ENCODE results near the gene INO80C. TPM values are rescaled to one million over a fixed set of nuclear protein-coding genes. Genes with fewer than 3 reads are reported as not detected.
"Not testable (repeated sequence)": the region's sequence is repeated elsewhere in the genome, so short reads cannot be mapped to it uniquely, and the experiment has no call there.

INO80C gene
- total RNA-seq, 4 donors from 2014 or later, result 9.5 to 20.6 (median 17.1) TPM

- Histone ChIP-seq H3K4me3 (no peak overlapping the region), H3K27ac (no peak overlapping the region), H3K27me3 (no peaks in the 10 kb centered on the region), H3K36me3 (no peaks in the 10 kb centered on the region), H3K9me3 (no peaks in the 10 kb centered on the region), H3K4me1 (peaks cover 0 to 31% (median 0%) of the 10 kb centered on the region in 4 donors)
- DNase-seq, result no peak
- TF ChIP-seq POLR2A (IDR thresholded peaks at IDR 0.05), result no peak
- TF ChIP-seq, protein P1, sequence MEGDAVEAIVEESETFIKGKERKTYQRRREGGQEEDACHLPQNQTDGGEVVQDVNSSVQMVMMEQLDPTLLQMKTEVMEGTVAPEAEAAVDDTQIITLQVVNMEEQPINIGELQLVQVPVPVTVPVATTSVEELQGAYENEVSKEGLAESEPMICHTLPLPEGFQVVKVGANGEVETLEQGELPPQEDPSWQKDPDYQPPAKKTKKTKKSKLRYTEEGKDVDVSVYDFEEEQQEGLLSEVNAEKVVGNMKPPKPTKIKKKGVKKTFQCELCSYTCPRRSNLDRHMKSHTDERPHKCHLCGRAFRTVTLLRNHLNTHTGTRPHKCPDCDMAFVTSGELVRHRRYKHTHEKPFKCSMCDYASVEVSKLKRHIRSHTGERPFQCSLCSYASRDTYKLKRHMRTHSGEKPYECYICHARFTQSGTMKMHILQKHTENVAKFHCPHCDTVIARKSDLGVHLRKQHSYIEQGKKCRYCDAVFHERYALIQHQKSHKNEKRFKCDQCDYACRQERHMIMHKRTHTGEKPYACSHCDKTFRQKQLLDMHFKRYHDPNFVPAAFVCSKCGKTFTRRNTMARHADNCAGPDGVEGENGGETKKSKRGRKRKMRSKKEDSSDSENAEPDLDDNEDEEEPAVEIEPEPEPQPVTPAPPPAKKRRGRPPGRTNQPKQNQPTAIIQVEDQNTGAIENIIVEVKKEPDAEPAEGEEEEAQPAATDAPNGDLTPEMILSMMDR (IDR thresholded peaks at IDR 0.05), result no peak
Measured at GRCh38 chr18:35490894-35491699, 6.7 kb downstream of the INO80C start.

- H3K27ac ChIP-seq, result peak overlapping the region in 1 of 4 donors; percentile 16
- no peaks in the 10 kb centered on the region for H3K36me3 ChIP-seq
- TF ChIP-seq, protein P1 (IDR thresholded peaks at IDR 0.05), result no peak
- TF ChIP-seq POLR2A (IDR thresholded peaks at IDR 0.05), result no peak
- peak in 1 of 3 donors; percentile 61 for DNase-seq
- no peaks in the 10 kb centered on the region for H3K9me3 ChIP-seq
- no peak overlapping the region for H3K4me3 ChIP-seq
- peaks cover 0 to 27% (median 0%) of the 10 kb centered on the region in 4 donors for H3K4me1 ChIP-seq
- H3K27me3 ChIP-seq, result no peaks in the 10 kb centered on the region
Measured at GRCh38 chr18:35489913-35490490, 7.8 kb downstream of the INO80C start.

DNA sequence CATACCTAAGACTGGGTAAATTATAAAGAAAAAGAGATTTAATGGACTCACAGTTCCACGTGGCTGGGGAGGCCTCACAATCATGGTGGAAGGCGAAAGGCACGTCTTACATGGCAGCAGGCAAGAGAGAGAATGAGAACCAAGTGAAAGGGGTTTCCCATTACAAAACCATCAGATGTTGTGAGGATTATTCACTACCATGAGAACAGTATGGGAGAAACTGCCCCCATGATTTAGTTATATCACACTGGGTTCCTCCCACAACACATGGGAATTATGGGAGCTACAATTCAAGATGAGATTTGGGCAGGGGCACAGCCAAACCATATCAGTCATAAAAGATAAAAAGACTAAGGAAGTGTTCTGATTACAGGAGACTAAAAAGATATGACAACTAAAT lies 8.5 kb downstream of the INO80C start:
- not testable (repeated sequence) for H3K27ac ChIP-seq, H3K9me3 ChIP-seq, H3K27me3 ChIP-seq, H3K36me3 ChIP-seq, H3K4me3 ChIP-seq, DNase-seq
- peaks cover 0 to 21% (median 0%) of the 10 kb centered on the region in 4 donors for H3K4me1 ChIP-seq

DNA sequence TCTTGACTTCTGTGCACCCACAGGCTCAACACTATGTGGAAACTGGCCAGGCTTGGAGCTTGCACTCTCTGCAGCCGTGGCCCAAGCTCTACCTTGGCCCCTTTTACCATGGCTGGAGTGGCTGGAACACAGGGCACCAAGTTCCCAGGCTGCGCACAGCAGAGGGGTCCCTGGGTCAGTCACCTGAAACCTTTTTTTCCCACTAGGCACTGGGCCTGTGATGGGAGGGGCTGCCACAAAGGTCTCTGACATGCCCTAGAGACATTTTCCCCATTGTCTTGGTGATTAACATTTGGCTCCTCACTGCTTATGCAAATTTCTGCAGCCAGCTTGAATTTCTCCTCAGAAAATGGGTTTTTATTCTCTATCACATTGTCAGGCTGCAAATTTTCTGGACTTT lies 9.4 kb downstream of the INO80C start:
- H3K4me3 ChIP-seq, result not testable (repeated sequence)

GRCh38 chr18:35487525-35487924 lies 10.2 kb downstream of the INO80C start:
- not testable (repeated sequence) for DNase-seq, H3K9me3 ChIP-seq, H3K36me3 ChIP-seq, H3K4me3 ChIP-seq, H3K27me3 ChIP-seq
- Histone ChIP-seq H3K27ac (peak overlapping the region in 2 of 4 donors; percentile 20 to 60), H3K4me1 (peaks cover 0 to 15% (median 0%) of the 10 kb centered on the region in 4 donors)

More for the DNA sequence above, 9.4 kb downstream of the INO80C start:
- H3K27me3 ChIP-seq, DNase-seq, H3K27ac ChIP-seq, H3K9me3 ChIP-seq, H3K36me3 ChIP-seq: not testable (repeated sequence)
- peaks cover 0 to 15% (median 0%) of the 10 kb centered on the region in 4 donors for H3K4me1 ChIP-seq

DNA sequence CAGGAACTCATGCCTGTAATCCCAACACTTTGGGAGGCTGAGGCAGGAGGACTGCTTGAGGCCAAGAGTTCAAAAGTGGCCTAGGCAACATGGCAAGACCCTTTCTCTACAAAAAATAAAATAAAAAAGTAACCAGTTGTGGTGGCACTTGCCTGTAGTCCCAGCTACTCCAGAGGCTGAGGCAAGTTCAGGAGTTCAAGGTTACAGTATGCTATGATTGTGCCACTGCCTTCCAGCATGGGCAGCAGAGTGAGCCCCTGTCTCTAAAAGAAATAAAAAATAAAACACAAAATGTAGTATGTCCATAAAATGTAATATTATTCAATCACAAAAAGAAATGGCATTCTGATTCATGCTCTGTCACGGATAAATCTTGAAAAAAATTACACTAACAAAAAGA lies 11.9 kb downstream of the INO80C start:
- Histone ChIP-seq H3K27me3 (no peaks in the 10 kb centered on the region), H3K4me1 (peaks cover 0 to 15% (median 0%) of the 10 kb centered on the region in 4 donors), H3K27ac (no peak overlapping the region), H3K36me3 (no peaks in the 10 kb centered on the region), H3K9me3 (no peaks in the 10 kb centered on the region), H3K4me3 (no peak overlapping the region)
- TF ChIP-seq, protein P1 (IDR thresholded peaks at IDR 0.05), result no peak
- no peak for TF ChIP-seq POLR2A (IDR thresholded peaks at IDR 0.05)
- DNase-seq, result no peak

DNA sequence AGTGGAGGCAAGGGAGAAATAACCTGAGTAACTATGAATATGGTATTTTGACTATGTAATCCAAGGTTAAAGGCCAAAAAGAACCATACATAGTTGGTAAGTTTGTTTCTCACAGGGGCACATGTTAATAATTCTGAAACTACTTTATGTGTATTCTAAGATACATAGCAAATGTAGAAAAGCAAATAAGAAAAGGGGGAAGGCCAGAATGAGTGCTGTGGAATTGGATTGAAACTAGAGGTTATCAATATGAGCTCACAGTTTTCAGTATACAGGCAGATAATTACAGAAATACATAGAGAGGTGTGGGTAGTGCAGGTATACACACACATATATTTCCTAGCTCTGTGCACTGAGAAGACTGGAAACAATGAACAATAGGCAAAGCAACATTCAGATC lies 13.7 kb downstream of the INO80C start:
- H3K4me1 ChIP-seq, result peaks cover 0 to 14% (median 2%) of the 10 kb centered on the region in 4 donors
- no peak overlapping the region for H3K4me3 ChIP-seq
- no peak overlapping the region for H3K27ac ChIP-seq
- H3K36me3 ChIP-seq, result no peaks in the 10 kb centered on the region
- H3K9me3 ChIP-seq, result no peaks in the 10 kb centered on the region
- no peak for DNase-seq
- TF ChIP-seq POLR2A (IDR thresholded peaks at IDR 0.05), result no peak
- TF ChIP-seq, protein P1 (IDR thresholded peaks at IDR 0.05), result no peak
- no peaks in the 10 kb centered on the region for H3K27me3 ChIP-seq
